AG08396 (cell line): ENCODE data around the gene FAM209A.
A peak's percentile ranks its signal among the peaks of the same experiment; 100 is the strongest.

ENCODE experiments used
- DNase-seq: peaks from one replicate; pipeline ENCODE4 v3.0.0; 2012; ENCODE audit warnings: low spot score, mixed read lengths

The FAM209A gene

GRCh38 chr20:56540415-56540814 lies 15.9 kb downstream of the FAM209A start:
- peak; percentile 45 for DNase-seq

GRCh38 chr20:56542489-56543030 lies 18.0 kb downstream of the FAM209A start:
- peak; percentile 32 for DNase-seq

- DNase-seq = no peak
Observed at GRCh38 chr20:56551571-56551970, 27.0 kb downstream of the FAM209A start.

GRCh38 chr20:56552911-56553629 lies 28.5 kb downstream of the FAM209A start:
- no peak for DNase-seq

GRCh38 chr20:56554869-56555268 lies 30.3 kb downstream of the FAM209A start:
- DNase-seq = peak; percentile 86

GRCh38 chr20:56558968-56559367 lies 34.4 kb downstream of the FAM209A start:
- no peak for DNase-seq

- peak; percentile 28 for DNase-seq
Observed at GRCh38 chr20:56564526-56564925, 40.0 kb downstream of the FAM209A start.

- no peak for DNase-seq
Observed at GRCh38 chr20:56565511-56565910, 41.0 kb downstream of the FAM209A start.

GRCh38 chr20:56566621-56567020 lies 42.1 kb downstream of the FAM209A start:
- no peak for DNase-seq

- DNase-seq = no peak
Observed at GRCh38 chr20:56570832-56571231, 46.3 kb downstream of the FAM209A start.

- DNase-seq = no peak
Observed at GRCh38 chr20:56572172-56572571, 47.6 kb downstream of the FAM209A start.

- no peak for DNase-seq
Observed at GRCh38 chr20:56573986-56574385, 49.4 kb downstream of the FAM209A start.

- no peak for DNase-seq
Observed at GRCh38 chr20:56574531-56575142, 50.1 kb downstream of the FAM209A start.

- no peak for DNase-seq
Observed at GRCh38 chr20:56575157-56575556, 50.6 kb downstream of the FAM209A start.
